Transverse colon (tissue), 4 donors: ENCODE results near the gene OSBPL2. TPM values are rescaled to one million over a fixed set of nuclear protein-coding genes. Genes with fewer than 3 reads are reported as not detected.

ENCODE experiments used
- DNase-seq: peaks from one replicate; pipeline ENCODE4 v3.0.0-alpha.2; 2019
- H3K27ac ChIP-seq, 4 donors: fragments of 200-600 bp; sonication (generic); 2 replicates each; pipeline ENCODE4 v1.5.1; 2016 to 2018; ENCODE audit warnings: inconsistent platforms in 4 of 4
- H3K27me3 ChIP-seq: fragments of 200-600 bp; sonication (generic); 2 replicates; pipeline ENCODE4 v1.5.1; 2017; ENCODE audit warnings: inconsistent platforms
- H3K36me3 ChIP-seq, 4 donors: fragments of 200-600 bp; sonication (generic); 2 replicates each; pipeline ENCODE4 v1.5.1; 2017 to 2019; ENCODE audit warnings: inconsistent platforms in 4 of 4
- H3K4me1 ChIP-seq, 4 donors: fragments of 200-600 bp; sonication (generic); 2 replicates each; pipeline ENCODE4 v1.5.1; 2017 to 2020; ENCODE audit warnings: inconsistent platforms in 4 of 4
- H3K4me3 ChIP-seq, 4 donors: fragments of 200-600 bp; sonication (generic); 1 replicate in 1 of 4; 2 replicates in 3 of 4; pipeline versions ENCODE4 v1.5.1 to v1.6.1; 2017 to 2019; ENCODE audit warnings: inconsistent platforms in 4 of 4
- H3K9me3 ChIP-seq, 2 donors: fragments of 200-600 bp; sonication (generic); 2 replicates each; pipeline ENCODE4 v1.5.1; 2017 to 2019; ENCODE audit warnings: inconsistent platforms in 2 of 2
- EP300 ChIP-seq: sonication (generic); formaldehyde crosslinking; IDR thresholded peaks from one replicate; pipeline ENCODE4 v1.6.1; 2017; ENCODE audit warnings: antibody characterized with exemption, low read depth
- POLR2A ChIP-seq: fragments of 450-650 bp; IDR thresholded peaks from one replicate; pipeline ENCODE4 v1.6.1; 2016; ENCODE audit warnings: antibody characterized with exemption, mild to moderate bottlenecking, moderate library complexity
- POLR2AphosphoS5 ChIP-seq, 3 donors: sonication (generic); formaldehyde crosslinking; IDR thresholded peaks; one replicate each; pipeline ENCODE4 v1.6.1; 2016; ENCODE audit warnings: antibody characterized with exemption in 3 of 3
- WGBS, 2 donors: methylation state at CpG; one replicate each; pipeline ENCODE4 v1.1.5; 2018; ENCODE audit warnings: low coverage in 1 of 2; 5-methylcytosine and 5-hydroxymethylcytosine counted together
- in situ Hi-C, 4 donors: fragments of 200-750 bp; cut with MboI; loops; one replicate each; pipeline versions ENCODE4 v1.15.0 to v1.15.1; 2017; ENCODE audit warnings: low sequenced_read_pairs in 3 of 4, low pct_ligation_motif_present in 1 of 4, low pct_unique_long_range_greater_than_20kb in 1 of 4
- intact Hi-C: fragments of 100-400 bp; cut with DNase I; formaldehyde crosslinking; loops from one replicate; pipeline ENCODE4 v1.15.1; 2023; ENCODE audit warnings: low total_unique reads
- total RNA-seq, 4 donors: library from RNA; depleted of rRNA; stranded (reverse); fragments of >200 nt; gene quantifications; one replicate each; pipeline ENCODE4 v1.1.0, GENCODE V29; 2016
- TF ChIP-seq, protein P1 (sequence below), 5 experiments: fragments of 200-600 bp in 3 of 5; fragments of 450-650 bp in 2 of 5; sonication (generic) in 3 of 5; IDR thresholded peaks; 1 replicate in 2 of 5; 2 replicates in 3 of 5; pipeline ENCODE4 v1.5.1; 2016 to 2017; ENCODE audit warnings: antibody characterized with exemption in 5 of 5, inconsistent platforms in 3 of 5, mild to moderate bottlenecking in 2 of 5, moderate library complexity in 1 of 5

Gene OSBPL2
- total RNA-seq, 4 donors from 2014 or later: 36.2 to 101 (median 73.3) TPM

DNA sequence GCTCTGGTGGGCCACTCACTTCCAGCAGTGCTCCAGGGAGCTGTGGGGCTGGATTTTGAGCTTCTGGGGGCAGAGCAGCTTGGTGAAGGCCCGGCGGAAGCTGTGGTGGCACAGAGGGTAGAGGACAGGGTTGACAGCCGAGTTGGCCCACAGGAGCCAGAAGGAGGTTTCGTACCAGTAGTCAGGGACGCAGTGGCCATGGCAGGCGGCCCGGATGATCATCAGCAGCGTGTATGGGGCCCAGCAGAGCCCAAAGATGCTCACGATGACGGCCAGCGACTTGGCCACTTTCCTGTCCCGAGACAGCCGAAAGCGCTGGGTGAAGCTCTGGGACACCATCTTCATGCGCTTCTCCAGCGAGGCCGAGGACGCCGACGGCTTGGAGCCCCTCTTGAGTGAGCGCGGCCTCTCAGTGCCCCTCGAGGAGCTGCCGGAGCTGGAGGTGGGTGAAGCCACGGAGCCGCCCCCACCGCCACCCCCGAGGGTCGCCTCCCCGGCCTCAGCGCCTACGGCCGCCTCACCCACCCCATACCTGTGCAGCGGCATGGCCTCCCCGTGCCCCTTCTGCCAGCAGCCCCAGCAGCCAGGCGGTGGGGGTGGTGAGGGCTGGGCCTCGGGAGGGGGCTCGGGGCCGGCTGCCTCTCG is 22.2 kb upstream of the OSBPL2 start:
- peaks cover 84% of the 10 kb centered on the region for H3K27me3 ChIP-seq
- no peak for TF ChIP-seq EP300
- no peak for TF ChIP-seq POLR2AphosphoS5 (IDR thresholded peaks at IDR 0.05)
- TF ChIP-seq POLR2A: no peak
- TF ChIP-seq, protein P1, sequence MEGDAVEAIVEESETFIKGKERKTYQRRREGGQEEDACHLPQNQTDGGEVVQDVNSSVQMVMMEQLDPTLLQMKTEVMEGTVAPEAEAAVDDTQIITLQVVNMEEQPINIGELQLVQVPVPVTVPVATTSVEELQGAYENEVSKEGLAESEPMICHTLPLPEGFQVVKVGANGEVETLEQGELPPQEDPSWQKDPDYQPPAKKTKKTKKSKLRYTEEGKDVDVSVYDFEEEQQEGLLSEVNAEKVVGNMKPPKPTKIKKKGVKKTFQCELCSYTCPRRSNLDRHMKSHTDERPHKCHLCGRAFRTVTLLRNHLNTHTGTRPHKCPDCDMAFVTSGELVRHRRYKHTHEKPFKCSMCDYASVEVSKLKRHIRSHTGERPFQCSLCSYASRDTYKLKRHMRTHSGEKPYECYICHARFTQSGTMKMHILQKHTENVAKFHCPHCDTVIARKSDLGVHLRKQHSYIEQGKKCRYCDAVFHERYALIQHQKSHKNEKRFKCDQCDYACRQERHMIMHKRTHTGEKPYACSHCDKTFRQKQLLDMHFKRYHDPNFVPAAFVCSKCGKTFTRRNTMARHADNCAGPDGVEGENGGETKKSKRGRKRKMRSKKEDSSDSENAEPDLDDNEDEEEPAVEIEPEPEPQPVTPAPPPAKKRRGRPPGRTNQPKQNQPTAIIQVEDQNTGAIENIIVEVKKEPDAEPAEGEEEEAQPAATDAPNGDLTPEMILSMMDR (IDR thresholded peaks at IDR 0.05): no peak
- peaks cover 3 to 15% (median 13%) of the 10 kb centered on the region in 4 donors for H3K4me1 ChIP-seq
- no peaks in the 10 kb centered on the region for H3K9me3 ChIP-seq
- H3K27ac ChIP-seq: no peak overlapping the region
- no peak for DNase-seq
- 71% methylated on average over 31 of the region's 40 CpGs; no CpG with 5 or more reads in 1 of the 2 donors for WGBS, 2 donors
- intact Hi-C loops: no loop called here
- no peak overlapping the region for H3K4me3 ChIP-seq
- in situ Hi-C loops: no loop called here
- H3K36me3 ChIP-seq: no peaks in the 10 kb centered on the region

GRCh38 chr20:62216636-62217566 is 21.4 kb upstream of the OSBPL2 start:
- H3K36me3 ChIP-seq: no peaks in the 10 kb centered on the region
- intact Hi-C loops (no loop called here), in situ Hi-C loops (no loop called here)
- H3K4me1 ChIP-seq: peaks cover 3 to 15% (median 13%) of the 10 kb centered on the region in 4 donors
- TF ChIP-seq POLR2A: no peak
- TF ChIP-seq EP300: no peak
- TF ChIP-seq POLR2AphosphoS5 (IDR thresholded peaks at IDR 0.05): no peak
- TF ChIP-seq, protein P1 (IDR thresholded peaks at IDR 0.05): no peak
- no peak for DNase-seq
- no peaks in the 10 kb centered on the region for H3K9me3 ChIP-seq
- WGBS, 2 donors: 64 to 67% methylated on average over 3 to 26 of the region's 26 CpGs
- H3K27me3 ChIP-seq: peaks cover 84% of the 10 kb centered on the region
- no peak overlapping the region for H3K4me3 ChIP-seq
- no peak overlapping the region for H3K27ac ChIP-seq

GRCh38 chr20:62217913-62218773 is 20.2 kb upstream of the OSBPL2 start:
- no peak for DNase-seq
- TF ChIP-seq POLR2A (no peak), POLR2AphosphoS5 (IDR thresholded peaks at IDR 0.05) (no peak), EP300 (no peak)
- TF ChIP-seq, protein P1 (IDR thresholded peaks at IDR 0.05): no peak
- H3K27me3 ChIP-seq: peaks cover 90% of the 10 kb centered on the region
- no peak overlapping the region for H3K4me3 ChIP-seq
- in situ Hi-C loops: no loop called here
- no peak overlapping the region for H3K27ac ChIP-seq
- WGBS, 2 donors: 62% methylated on average over 38 of the region's 38 CpGs; no CpG with 5 or more reads in 1 of the 2 donors
- intact Hi-C loops: no loop called here
- no peaks in the 10 kb centered on the region for H3K36me3 ChIP-seq
- H3K4me1 ChIP-seq: peaks cover 3 to 15% (median 13%) of the 10 kb centered on the region in 4 donors
- no peaks in the 10 kb centered on the region for H3K9me3 ChIP-seq
